Tibial artery (tissue), 4 donors: ENCODE results near the gene CEACAM5.
"Not testable (repeated sequence)": the region's sequence is repeated elsewhere in the genome, so short reads cannot be mapped to it uniquely, and the experiment has no call there.

Source experiments
- DNase-seq, 2 donors: peaks; one replicate each; pipeline ENCODE4 v3.0.0-alpha.2; 2019
- H3K27ac ChIP-seq, 2 donors: fragments of 200-600 bp; sonication (generic) in 1 of 2; 1 replicate in 1 of 2; 2 replicates in 1 of 2; pipeline ENCODE4 v1.5.1; 2018 to 2019; ENCODE audit warnings: mild to moderate bottlenecking in 1 of 2
- H3K27me3 ChIP-seq, 2 donors: fragments of 200-600 bp; sonication (generic) in 1 of 2; one replicate each; pipeline versions ENCODE4 v1.5.1 to v1.6.0; 2016 to 2019
- H3K36me3 ChIP-seq, 3 donors: fragments of 200-600 bp; sonication (generic) in 2 of 3; one replicate each; pipeline ENCODE4 v1.5.1; 2016 to 2019; ENCODE audit warnings: mild to moderate bottlenecking in 2 of 3
- H3K4me1 ChIP-seq, 4 donors: fragments of 200-600 bp; sonication (generic) in 2 of 4; 1 replicate in 3 of 4; 2 replicates in 1 of 4; pipeline ENCODE4 v1.5.1; 2016 to 2019
- H3K4me3 ChIP-seq, 2 donors: fragments of 200-600 bp; sonication (generic) in 1 of 2; 1 replicate in 1 of 2; 2 replicates in 1 of 2; pipeline ENCODE4 v1.5.1; 2018 to 2019; ENCODE audit warnings: mild to moderate bottlenecking in 2 of 2
- H3K9me3 ChIP-seq, 3 donors: fragments of 200-600 bp; sonication (generic) in 1 of 3; one replicate each; pipeline ENCODE4 v1.5.1; 2016 to 2019
- CTCF ChIP-seq, 2 experiments: fragments of 200-600 bp in 1 of 2; fragments of 450-650 bp in 1 of 2; IDR thresholded peaks; one replicate each; pipeline ENCODE4 v1.5.1; 2017 to 2019; ENCODE audit warnings: antibody characterized with exemption in 2 of 2, mild to moderate bottlenecking in 1 of 2, moderate library complexity in 1 of 2
- intact Hi-C: fragments of 100-400 bp; cut with DNase I; formaldehyde crosslinking; loops from one replicate; pipeline ENCODE4 v1.15.0; 2023; ENCODE audit warnings: low total_unique reads

CEACAM5 gene

GRCh38 chr19:41746593-41747227 lies 38.3 kb downstream of the CEACAM5 start:
- peak in 1 of 2 experiments; percentile 2 for TF ChIP-seq CTCF (IDR thresholded peaks at IDR 0.05)
- no peaks in the 10 kb centered on the region for H3K36me3 ChIP-seq
- H3K4me1 ChIP-seq: no peaks in the 10 kb centered on the region
- no peak for DNase-seq
- H3K27ac ChIP-seq: no peak overlapping the region
- intact Hi-C loops: no loop called here
- peaks cover 0 to 14% of the 10 kb centered on the region in 2 donors for H3K27me3 ChIP-seq
- no peaks in the 10 kb centered on the region for H3K9me3 ChIP-seq
- no peak overlapping the region for H3K4me3 ChIP-seq

- no peak overlapping the region for H3K27ac ChIP-seq
- H3K27me3 ChIP-seq: peaks cover 0 to 14% of the 10 kb centered on the region in 2 donors
- H3K36me3 ChIP-seq: no peaks in the 10 kb centered on the region
- H3K4me1 ChIP-seq: no peaks in the 10 kb centered on the region
- H3K4me3 ChIP-seq: no peak overlapping the region
- no peak for TF ChIP-seq CTCF (IDR thresholded peaks at IDR 0.05)
- no peak for DNase-seq
- intact Hi-C loops: no loop called here
- H3K9me3 ChIP-seq: no peaks in the 10 kb centered on the region
Measured at GRCh38 chr19:41748012-41748411, 39.6 kb downstream of the CEACAM5 start.

DNA sequence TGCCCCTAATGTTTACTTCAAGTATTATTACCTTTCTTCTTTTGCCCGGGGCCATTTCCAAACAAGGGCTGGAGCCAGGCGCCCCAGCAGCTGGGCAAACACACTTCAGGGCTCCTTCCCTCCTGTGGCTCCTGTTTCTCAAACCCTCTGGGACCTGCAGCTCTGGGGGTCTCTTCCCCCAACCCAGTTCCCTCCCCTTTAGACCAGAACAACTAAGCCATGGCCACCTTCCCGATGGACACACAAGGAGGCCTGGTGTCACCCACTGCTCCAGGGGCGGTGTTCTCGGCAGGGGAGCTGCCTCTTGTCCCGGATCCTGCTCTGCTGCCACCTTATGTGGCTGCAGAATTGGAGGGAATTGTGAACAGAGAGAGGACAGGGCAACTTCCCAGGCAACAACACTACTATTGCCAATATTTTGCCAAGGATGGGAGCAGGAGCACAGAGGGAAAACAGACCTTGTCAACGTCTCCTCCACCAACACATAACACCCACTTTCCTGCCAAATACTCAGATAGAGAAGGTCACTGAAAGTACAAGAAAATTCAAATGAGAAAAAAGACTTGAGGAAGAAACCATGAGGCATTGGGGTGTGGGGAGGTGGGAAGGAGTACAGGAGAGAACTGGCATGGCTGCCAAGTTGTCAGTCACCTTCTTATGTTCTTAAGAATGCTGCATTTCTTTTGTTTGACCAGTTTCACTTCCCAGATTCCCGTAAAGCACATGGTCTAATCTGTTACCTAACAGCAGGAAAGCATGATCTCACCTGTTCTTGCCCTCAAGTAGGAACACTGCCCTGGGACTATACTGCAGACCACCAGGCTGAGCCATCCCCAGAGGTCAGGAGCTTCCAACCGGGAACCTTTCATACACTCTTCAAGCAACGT lies 42.1 kb downstream of the CEACAM5 start:
- H3K27me3 ChIP-seq: peaks cover 0 to 27% of the 10 kb centered on the region in 2 donors
- H3K36me3 ChIP-seq, H3K27ac ChIP-seq, intact Hi-C loops, DNase-seq, H3K4me3 ChIP-seq, H3K4me1 ChIP-seq, H3K9me3 ChIP-seq: not testable (repeated sequence)

GRCh38 chr19:41753159-41753558 lies 44.7 kb downstream of the CEACAM5 start:
- Histone ChIP-seq H3K27ac (no peak overlapping the region), H3K9me3 (no peaks in the 10 kb centered on the region), H3K4me1 (no peaks in the 10 kb centered on the region), H3K27me3 (peaks cover 0 to 20% of the 10 kb centered on the region in 2 donors), H3K36me3 (no peaks in the 10 kb centered on the region), H3K4me3 (no peak overlapping the region)
- peak in 1 of 2 donors; percentile 28 for DNase-seq
- intact Hi-C loops: no loop called here
- peak; percentile 10 to 41 for TF ChIP-seq CTCF (IDR thresholded peaks at IDR 0.05)

GRCh38 chr19:41753936-41754529 lies 45.6 kb downstream of the CEACAM5 start:
- intact Hi-C loops: no loop called here
- H3K4me3 ChIP-seq: no peak overlapping the region
- DNase-seq: peak in 1 of 2 donors; percentile 48
- H3K27ac ChIP-seq: no peak overlapping the region
- no peaks in the 10 kb centered on the region for H3K9me3 ChIP-seq
- peaks cover 0 to 17% of the 10 kb centered on the region in 2 donors for H3K27me3 ChIP-seq
- TF ChIP-seq CTCF (IDR thresholded peaks at IDR 0.05): peak; percentile 33 to 42
- no peaks in the 10 kb centered on the region for H3K36me3 ChIP-seq
- H3K4me1 ChIP-seq: no peaks in the 10 kb centered on the region
